Stimulated activated CD8-positive, alpha-beta memory T cell treated with anti-CD3 and anti-CD28 coated beads, Interleukin-4, amount 100 ng/mL, for 1 hour (primary cell): ENCODE data around the gene GTF2H2C.
A peak's percentile ranks its signal among the peaks of the same experiment; 100 is the strongest.
"Not testable (repeated sequence)": the region's sequence is repeated elsewhere in the genome, so short reads cannot be mapped to it uniquely, and the experiment has no call there.

Source experiments
- DNase-seq, 2 donors: peaks; one replicate each; pipeline ENCODE4 v3.0.0-alpha.2; 2020; ENCODE audit warnings: low read depth in 2 of 2, low spot score in 1 of 2

Gene GTF2H2C

DNA sequence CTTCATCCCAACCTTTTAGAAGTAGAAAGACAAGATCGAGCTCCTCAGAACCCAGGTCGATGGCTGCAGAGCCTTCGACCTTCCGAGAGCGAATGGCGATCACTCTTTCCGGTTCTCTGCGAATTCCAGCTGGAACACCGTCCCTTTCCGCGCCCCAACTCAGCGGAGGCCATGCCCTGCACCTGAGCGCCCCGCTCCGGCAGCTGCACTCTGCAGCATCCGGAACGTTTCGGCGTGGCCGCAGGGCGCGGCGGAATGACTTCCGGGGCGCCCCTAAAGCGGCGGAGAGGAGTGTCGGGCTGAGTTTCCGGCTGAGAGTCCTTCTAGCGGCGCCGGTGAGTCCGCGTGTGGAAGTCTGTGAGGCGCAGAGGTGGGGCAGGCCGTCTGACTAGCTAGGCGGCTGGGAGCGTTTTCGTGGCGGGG, at the start of gene GTF2H2C:
Gene GTF2H2C, plus strand, starts transcription at position 284 of the 423 bp plus-strand sequence. CDS start 4,942 bp downstream, outside the sequence.
- peak; percentile 41 to 50 for DNase-seq

DNA sequence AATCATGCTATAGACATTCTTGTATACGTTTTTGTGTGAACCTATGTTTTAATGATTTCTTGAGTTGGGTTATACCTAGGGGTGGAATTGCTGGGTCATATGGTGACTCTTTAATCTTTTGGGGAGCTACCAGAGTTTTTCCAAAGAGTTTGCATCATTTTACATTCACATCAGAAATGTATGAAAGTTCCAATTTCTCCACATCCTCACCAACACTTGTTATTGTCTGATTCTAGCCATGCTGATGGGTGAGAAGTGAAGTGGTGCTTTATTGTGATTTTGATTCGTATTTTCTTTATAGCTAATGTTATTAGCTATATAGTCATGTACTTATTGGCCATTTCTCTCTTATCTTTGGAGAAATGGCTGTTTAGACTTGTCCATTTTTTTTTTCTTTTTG, 49.3 kb upstream of the GTF2H2C start:
- DNase-seq, result no peak

- no peak for DNase-seq
Observed at GRCh38 chr5:69512740-69513260, 47.2 kb upstream of the GTF2H2C start.

DNA sequence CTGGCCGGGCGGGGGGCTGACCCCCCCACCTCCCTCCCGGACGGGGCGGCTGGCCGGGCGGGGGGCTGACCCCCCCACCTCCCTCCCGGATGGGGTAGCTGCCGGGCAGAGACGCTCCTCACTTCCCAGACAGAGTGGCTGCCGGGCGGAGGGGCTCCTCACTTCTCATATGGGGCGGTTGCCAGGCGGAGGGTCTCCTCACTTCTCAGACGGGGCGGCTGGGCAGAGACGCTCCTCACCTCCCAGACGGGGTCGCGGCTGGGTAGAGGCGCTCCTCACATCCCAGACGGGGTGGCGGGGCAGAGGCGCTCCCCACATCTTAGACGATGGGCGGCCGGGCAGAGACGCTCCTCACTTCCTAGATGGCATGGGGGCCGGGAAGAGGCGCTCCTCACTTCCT, 44.4 kb upstream of the GTF2H2C start:
- not testable (repeated sequence) for DNase-seq

GRCh38 chr5:69516769-69517168, 43.2 kb upstream of the GTF2H2C start:
- DNase-seq, result no peak

DNA sequence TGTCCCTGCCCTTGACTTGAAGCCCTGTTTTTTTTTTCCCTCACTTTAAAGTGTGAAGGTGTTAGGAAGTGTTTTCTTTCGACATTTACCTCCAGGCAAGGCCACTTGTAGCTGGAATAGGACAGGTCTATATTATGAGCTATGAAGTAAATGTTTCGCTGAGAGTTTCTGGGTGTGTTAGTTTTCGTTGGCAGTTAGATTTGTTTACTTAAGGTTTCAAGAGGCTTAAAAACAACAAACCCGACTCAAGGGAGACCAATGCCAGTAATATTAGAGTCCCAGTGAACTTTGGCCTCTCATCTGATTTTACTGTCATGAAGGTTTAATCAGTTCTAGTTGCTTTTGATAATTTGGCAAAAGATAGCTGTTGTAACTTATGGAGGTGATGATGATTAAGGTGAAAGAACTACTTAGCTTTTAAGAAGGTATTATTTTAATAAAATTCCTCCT, 42.2 kb upstream of the GTF2H2C start:
- no peak for DNase-seq

GRCh38 chr5:69519285-69519684, 40.7 kb upstream of the GTF2H2C start:
- DNase-seq, result no peak

DNA sequence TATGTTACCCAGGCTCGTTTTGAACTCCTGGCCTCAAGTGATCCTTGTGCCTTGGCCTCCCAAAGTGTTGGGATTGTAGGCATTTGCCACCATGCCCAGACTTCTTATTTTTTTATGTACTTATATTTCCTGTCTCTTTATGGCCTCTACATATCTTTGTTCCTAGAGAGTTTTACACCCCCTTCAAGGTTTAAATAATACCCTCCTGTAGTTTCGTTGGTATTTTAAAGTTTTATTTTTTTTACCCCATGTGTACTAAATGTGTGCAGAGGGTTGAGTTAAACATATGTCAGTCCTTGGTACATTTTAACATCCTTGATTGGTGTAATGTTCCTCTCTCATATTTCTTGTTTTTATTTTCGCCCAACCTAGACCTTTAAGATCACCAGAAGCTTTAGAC, 38.0 kb upstream of the GTF2H2C start:
- no peak for DNase-seq

DNA sequence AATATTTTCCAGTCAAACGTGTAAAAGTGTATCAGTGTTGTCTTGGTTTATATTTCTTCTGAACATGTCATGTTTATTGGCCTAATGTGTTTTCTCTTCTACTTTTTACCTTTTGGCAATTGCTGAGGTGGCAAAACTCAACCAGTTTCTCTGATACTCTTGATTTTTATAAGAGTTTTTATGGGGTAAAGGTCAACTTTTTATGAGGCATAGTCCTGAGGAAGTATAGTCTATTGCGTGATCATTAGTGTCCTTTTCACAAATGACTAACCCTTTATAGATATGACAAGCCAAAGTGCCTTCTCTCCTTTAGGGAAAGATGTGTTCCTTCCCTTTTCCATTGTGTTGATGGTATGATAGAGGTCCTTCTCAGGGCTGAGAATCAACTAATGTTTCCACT, 34.5 kb upstream of the GTF2H2C start:
- no peak for DNase-seq

- DNase-seq, result no peak
Observed at GRCh38 chr5:69526660-69527059, 33.3 kb upstream of the GTF2H2C start.

GRCh38 chr5:69527128-69527770, 32.7 kb upstream of the GTF2H2C start:
- no peak for DNase-seq

GRCh38 chr5:69528035-69528434, 32.0 kb upstream of the GTF2H2C start:
- no peak for DNase-seq

- no peak for DNase-seq
Observed at GRCh38 chr5:69528609-69529008, 31.4 kb upstream of the GTF2H2C start.

- DNase-seq, result no peak
Observed at GRCh38 chr5:69530561-69531405, 29.2 kb upstream of the GTF2H2C start.

DNA sequence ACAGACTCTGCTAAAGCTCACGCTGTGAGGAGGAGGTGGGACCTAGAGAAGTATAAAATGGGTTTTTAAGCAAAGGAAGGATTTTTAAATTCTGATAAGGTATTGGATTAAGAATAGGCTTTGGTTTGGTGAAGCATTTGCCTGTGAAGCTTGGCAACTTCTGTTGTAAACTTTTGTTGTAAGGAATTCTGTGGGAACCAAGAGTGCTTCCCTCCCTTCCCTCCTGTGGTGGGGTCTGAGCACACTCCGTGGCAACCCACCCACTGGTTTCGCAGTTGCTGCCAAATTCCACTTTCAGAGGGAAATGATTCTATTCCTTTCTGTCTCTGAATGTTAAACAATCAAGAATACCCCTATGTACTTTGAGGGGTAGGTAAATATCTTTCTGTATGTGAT, 28.6 kb upstream of the GTF2H2C start:
- no peak for DNase-seq

- DNase-seq, result not testable (repeated sequence)
Observed at GRCh38 chr5:69537911-69538310, 22.1 kb upstream of the GTF2H2C start.

- not testable (repeated sequence) for DNase-seq
Observed at GRCh38 chr5:69538735-69539134, 21.3 kb upstream of the GTF2H2C start.

GRCh38 chr5:69541347-69541746, 18.6 kb upstream of the GTF2H2C start:
- DNase-seq, result not testable (repeated sequence)

DNA sequence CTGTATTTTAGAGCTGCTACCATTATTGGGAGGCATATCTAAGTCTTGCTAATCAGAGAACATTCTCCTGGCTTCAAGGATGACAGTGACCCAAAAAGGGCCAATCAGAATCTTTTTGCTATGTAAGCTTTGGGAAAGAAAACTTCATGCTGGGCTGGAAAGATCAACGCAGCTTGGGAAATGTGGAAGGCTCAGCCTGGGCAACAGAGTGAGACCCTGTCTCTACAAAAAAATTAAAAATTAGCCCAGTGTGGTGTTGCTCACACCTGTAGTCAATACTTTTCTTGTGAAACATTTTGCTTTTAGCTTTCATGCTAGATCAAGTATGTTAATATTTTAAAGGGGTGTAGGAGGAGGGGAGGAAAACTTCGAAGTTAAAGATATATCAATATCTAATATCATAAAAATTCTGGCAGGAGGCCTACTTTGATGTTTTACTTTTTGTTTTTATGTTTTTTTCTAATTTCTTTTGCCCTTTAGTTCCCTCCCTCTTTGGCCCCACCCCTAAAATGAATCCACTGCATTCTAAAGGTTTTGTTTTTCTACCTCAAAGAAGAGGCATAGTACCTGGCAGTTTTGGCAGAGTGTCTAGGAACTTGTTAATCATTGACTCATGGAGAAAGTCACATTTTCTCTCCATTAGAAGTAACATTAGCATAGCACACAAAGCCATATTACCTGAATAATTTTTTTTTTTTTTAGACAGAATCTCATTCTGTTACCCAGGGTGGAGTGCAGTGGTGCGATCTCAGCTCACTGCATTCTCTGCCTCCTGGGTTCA, 17.0 kb upstream of the GTF2H2C start:
- not testable (repeated sequence) for DNase-seq

DNA sequence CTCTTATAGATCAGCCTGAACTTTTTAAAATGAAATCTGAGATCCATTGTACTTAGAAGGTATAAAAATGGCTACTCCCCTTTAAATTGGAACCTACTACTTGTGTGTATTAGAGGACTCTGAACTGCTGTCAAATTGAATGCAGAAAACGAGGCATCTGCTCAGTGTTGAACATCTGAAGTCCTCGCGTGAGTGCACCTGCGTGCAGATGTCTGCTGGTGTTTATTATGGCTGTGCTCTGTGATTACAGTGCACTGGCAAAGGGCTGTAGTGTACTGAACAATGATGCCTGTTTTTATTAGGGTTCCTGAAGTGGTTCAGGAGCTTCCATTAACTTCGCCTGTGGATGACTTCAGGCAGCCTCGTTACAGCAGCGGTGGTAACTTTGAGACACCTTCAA, 15.4 kb upstream of the GTF2H2C start:
- DNase-seq, result not testable (repeated sequence)
